GM15510 (cell line): ENCODE data around the gene MGLL.

Experiments
- POLR2A ChIP-seq: IDR thresholded peaks from 3 replicates; pipeline ENCODE4 v1.6.1; 2011; ENCODE audit warnings: borderline replicate concordance; ENCODE audit not compliant: insufficient read length; ENCODE audit errors: extremely low read depth

MGLL gene

DNA sequence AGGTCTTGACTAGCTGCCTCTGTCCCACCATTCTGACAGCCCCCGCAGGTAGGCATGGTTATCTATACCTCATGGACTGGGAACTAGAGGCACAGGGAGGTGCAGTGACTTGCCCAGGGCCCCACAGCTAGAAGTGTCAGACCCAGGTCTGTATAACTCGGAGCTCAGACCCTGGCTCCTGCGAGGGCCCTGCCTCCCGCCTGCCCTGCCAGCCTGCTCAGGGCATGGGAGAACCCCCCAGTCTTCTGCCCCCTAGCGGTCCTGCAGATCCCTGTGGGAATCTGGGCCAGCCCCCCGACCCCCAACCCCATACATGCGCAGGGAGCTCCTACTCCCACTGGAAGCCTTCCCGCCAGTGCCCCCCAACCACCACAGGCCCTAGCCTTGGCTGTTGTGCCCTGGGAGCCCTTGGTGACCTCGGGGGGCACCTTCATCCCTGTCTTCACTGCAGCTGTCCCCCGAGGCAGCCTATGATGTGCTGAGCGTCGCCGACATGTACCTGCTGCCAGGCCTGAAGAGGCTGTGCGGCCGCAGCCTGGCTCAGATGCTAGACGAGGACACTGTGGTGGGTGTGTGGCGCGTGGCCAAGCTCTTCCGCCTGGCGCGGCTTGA is 142.7 kb downstream of the MGLL start:
- no peak for TF ChIP-seq POLR2A

- no peak for TF ChIP-seq POLR2A
Observed at GRCh38 chr3:127678611-127679533, 143.4 kb downstream of the MGLL start.

DNA sequence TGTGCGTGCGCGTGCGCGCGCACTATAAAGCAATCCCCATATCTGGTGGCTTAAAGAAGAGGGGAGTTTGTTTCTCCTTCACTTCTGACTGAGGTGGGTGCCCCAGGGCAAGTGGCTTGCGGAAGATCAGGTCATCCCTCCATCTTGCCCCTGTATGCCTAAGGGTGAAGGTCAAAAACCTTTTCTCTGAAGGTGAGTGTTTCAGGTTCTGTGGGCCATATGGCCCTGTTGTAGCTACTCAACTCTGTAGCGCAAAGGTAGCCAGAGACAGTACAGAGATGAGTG is 144.1 kb downstream of the MGLL start:
- no peak for TF ChIP-seq POLR2A

GRCh38 chr3:127677541-127678314 is 144.6 kb downstream of the MGLL start:
- TF ChIP-seq POLR2A, result no peak

DNA sequence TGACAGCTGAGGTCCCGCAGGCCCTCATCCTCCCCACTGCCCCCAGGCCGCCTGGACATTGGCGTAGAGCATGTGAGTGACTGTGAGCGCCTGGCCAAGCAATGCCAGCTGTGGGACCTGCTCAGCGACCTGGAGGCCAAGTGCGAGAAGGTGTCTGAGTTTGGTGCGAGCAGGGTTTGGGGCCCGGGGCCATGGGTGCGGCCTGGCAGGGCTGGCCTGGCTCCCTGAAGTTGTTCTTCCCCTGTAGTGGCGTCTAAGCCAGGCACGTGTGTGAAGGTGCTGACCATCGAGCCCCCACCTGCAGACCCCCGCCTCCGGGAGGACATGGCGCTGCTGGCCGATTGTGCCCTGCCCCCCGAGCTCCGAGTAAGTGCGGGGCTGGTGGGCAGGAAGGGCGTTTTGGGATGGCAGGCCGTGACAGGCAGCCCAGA is 145.4 kb downstream of the MGLL start:
- TF ChIP-seq POLR2A, result no peak

DNA sequence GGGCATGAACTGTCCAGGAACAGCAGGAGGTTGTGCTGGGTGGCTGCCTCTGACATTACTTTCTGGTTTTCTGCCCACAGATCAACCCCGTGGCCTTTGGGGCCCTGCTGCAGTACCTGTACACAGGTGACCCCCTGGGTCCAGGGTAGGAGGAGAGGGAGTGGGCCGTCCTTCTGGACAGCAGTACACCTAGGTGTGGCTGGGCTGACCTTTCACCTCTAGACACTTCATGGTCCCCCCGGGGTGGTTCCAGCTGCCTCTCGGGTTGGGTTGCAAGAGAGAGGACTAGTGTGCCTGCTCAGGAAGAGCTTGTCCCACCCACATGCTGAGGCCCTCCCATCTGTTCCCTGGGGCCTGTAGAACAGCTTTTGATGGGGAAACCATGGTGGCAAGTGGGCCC is 145.9 kb downstream of the MGLL start:
- no peak for TF ChIP-seq POLR2A

GRCh38 chr3:127675651-127676391 is 146.5 kb downstream of the MGLL start:
- no peak for TF ChIP-seq POLR2A

DNA sequence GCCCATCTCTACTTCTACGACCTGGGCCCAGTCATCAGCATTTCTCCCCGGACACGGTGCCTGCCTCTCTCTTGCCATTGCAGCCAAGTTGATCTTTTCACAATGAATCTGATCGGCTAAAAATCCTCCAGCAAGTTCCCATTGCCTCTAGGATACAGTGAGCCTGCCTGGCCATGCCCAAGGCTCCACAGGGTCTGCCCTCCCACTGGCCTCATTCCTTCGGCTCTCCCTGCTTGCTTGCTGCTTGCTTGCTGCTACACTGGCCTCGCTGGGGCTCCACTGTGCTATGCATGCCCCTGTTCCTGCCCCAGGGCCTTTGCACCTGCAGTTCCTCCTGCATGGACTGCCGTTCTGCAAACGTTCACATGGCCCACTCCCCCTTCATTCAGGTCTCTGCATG is 147.5 kb downstream of the MGLL start:
- no peak for TF ChIP-seq POLR2A

- no peak for TF ChIP-seq POLR2A
Observed at GRCh38 chr3:127674101-127674721, 148.1 kb downstream of the MGLL start.

GRCh38 chr3:127673191-127674100 is 148.9 kb downstream of the MGLL start:
- TF ChIP-seq POLR2A, result no peak

DNA sequence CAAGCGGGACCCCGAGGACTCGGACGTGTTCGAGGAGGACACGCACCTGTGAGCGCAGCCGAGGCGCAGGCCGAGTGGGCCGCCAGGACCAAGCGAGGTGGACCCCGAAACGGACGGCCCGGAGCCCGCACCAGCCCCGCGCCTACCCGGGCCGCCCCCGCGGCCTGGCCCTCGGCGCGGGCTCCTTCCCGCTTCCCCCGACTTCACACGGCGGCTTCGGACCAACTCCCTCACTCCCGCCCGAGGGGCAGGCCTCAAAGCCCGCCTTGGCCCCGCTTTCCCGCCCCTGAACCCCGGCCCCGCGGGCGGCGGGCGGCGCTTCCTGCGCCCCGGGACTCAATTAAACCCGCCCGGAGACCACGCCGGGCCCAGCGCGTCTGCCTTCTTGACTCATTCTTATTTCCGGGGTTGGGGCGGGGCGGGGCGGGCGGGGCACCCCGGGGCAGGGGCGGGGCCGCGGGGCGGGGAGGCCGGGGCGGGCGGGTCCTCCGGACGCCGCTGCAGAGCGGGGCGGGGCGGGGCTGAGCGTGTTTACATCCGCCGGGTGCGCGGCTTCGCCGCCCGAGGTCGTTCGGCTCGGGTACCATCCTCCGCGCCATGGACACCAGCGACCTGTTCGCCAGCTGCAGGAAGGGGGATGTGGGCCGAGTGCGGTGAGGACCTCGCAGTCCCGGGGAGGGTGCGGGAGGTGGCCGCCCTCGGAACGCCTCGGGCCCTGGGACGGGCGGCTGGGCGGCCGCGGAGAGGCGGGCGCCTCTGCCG is 149.7 kb downstream of the MGLL start, which contains the start of gene ABTB1:
TSS of gene ABTB1 (plus strand) at position 524 of the 762 bp plus-strand sequence. CDS start at position 598, 74 bp downstream.
- peak; percentile 90 for TF ChIP-seq POLR2A
